Mesangial cell (primary cell): ENCODE results near the gene KLHDC2. TPM values are rescaled to one million over a fixed set of nuclear protein-coding genes. Genes with fewer than 3 reads are reported as not detected.

ENCODE experiments used
- total RNA-seq: library from RNA; depleted of rRNA; stranded (reverse); fragments of >200 nt; gene quantifications from 2 replicates; pipeline ENCODE4 v1.2.3, GENCODE V29; 2015

Gene KLHDC2, protein sequence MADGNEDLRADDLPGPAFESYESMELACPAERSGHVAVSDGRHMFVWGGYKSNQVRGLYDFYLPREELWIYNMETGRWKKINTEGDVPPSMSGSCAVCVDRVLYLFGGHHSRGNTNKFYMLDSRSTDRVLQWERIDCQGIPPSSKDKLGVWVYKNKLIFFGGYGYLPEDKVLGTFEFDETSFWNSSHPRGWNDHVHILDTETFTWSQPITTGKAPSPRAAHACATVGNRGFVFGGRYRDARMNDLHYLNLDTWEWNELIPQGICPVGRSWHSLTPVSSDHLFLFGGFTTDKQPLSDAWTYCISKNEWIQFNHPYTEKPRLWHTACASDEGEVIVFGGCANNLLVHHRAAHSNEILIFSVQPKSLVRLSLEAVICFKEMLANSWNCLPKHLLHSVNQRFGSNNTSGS
- total RNA-seq = 18.3 and 53.4 TPM in 2 replicates

DNA sequence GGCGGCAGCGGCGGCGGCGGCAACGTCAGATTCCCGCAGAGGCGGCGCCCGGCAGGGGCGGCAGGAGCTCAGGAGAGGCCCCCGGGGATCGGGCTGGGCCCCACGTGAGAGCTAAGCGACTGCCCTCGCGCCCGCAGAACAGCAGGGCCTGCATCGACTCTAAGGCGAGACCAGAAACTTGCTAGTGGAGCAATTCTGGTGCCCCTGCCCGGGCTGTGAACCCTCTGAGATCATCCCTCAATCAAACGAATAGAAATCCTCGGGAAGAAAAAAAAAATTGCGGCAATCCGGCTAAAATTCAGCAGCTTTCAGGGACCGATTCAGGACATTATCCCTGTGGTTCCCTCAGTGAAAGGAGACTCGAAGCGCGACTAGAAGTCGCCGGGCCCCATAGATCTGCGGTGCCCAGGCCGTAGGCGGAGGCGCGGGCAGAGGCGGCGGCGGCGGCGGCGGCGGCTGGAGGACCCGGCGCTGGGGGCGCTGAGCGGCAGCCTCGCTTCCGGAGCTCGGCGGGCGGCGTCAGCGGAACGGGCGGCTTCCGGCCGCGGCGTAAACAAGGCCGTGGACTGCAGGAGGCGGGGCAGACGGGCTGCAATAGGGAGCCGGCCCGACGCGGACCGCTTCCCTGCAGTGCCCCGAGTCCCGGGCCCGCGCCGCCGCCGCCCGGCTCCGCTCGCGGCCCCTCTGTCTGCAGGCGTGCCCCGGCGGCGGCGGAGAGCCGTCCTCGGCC is at the start of gene KLHDC2:
Gene KLHDC2, plus strand, starts transcription at position 583 of the 730 bp plus-strand sequence. CDS start 316 bp downstream, outside the sequence.

Other genes starting within 250 kb of the KLHDC2 start
- 5,474 and 6,629 TPM in 2 replicates for gene RPS29, start 181.8 kb upstream of the KLHDC2 start, total RNA-seq
- gene LRR1, start 169.2 kb upstream of the KLHDC2 start, total RNA-seq = 2.8 and 23.5 TPM in 2 replicates
- gene RPL36AL, start 147.5 kb upstream of the KLHDC2 start, total RNA-seq = 140 and 144 TPM in 2 replicates
- gene MGAT2, start 147.4 kb upstream of the KLHDC2 start, total RNA-seq = 36.8 and 54.6 TPM in 2 replicates
- gene DNAAF2, start 132.9 kb upstream of the KLHDC2 start, total RNA-seq = 10.8 and 11.4 TPM in 2 replicates
- 3.9 and 25.6 TPM in 2 replicates for gene POLE2, start 79.9 kb upstream of the KLHDC2 start, total RNA-seq
- gene KLHDC1, start 75.0 kb upstream of the KLHDC2 start, total RNA-seq = 0.38 and 0.49 TPM in 2 replicates
- gene NEMF, start 84.6 kb downstream of the KLHDC2 start, total RNA-seq = 18.3 and 21.3 TPM in 2 replicates
- gene ARF6, start 124.9 kb downstream of the KLHDC2 start, total RNA-seq = 72.2 and 76.8 TPM in 2 replicates